Ishikawa (cell line): ENCODE measurements around the gene SEMA6D.

ENCODE experiments used
- CEBPB ChIP-seq: IDR thresholded peaks from 2 replicates; pipeline ENCODE4 v1.6.1; 2012
- EP300 ChIP-seq: IDR thresholded peaks from 2 replicates; pipeline ENCODE4 v1.6.1; 2012; ENCODE audit warnings: borderline replicate concordance
- FOXM1 ChIP-seq: IDR thresholded peaks from 2 replicates; pipeline ENCODE4 v1.6.1; 2012; ENCODE audit warnings: low read depth, borderline replicate concordance
- TAF1 ChIP-seq: IDR thresholded peaks from 2 replicates; pipeline ENCODE4 v1.6.1; 2012; ENCODE audit warnings: low read depth, mild to moderate bottlenecking
- ZBTB7A ChIP-seq: IDR thresholded peaks from 2 replicates; pipeline ENCODE4 v1.6.1; 2012; ENCODE audit warnings: low read depth
- TF ChIP-seq, protein P1 (sequence below): IDR thresholded peaks from 2 replicates; pipeline ENCODE4 v1.6.1; 2012

DNA sequence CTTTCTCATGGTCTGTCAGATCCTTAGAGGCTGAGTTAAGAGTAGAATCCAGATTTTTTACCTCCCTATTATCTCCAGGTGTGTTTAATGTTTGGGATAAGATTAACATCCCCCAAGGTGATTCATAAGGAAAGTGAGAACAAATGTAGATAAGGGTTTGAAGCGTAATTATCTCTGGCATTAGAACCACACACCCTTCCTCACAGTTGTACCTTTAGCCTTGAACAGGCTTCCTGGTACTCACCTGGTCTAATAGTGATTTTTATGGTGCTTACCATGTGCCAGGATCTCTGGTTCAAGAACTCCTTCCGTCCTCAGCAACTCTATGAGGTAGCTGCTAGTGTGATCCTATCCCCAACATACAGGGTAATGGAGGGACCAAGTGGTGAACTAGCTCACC, 27.7 kb downstream of the SEMA6D start:
- TF ChIP-seq EP300 = no peak
- TF ChIP-seq FOXM1 = no peak
- TF ChIP-seq TAF1 = no peak
- TF ChIP-seq ZBTB7A = no peak
- TF ChIP-seq, protein P1, sequence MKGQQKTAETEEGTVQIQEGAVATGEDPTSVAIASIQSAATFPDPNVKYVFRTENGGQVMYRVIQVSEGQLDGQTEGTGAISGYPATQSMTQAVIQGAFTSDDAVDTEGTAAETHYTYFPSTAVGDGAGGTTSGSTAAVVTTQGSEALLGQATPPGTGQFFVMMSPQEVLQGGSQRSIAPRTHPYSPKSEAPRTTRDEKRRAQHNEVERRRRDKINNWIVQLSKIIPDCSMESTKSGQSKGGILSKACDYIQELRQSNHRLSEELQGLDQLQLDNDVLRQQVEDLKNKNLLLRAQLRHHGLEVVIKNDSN = no peak
- no peak for TF ChIP-seq CEBPB
